Kidney epithelial cell (primary cell): ENCODE measurements around the gene SHH. TPM values are rescaled to one million over a fixed set of nuclear protein-coding genes. Genes with fewer than 3 reads are reported as not detected.

Source experiments
- DNase-seq: peaks from one replicate; pipeline ENCODE4 v3.0.0-alpha.2; 2010; ENCODE audit warnings: low read depth
- H3K27me3 ChIP-seq: 2 replicates; pipeline ENCODE4 v1.6.0; 2011; ENCODE audit warnings: low read length; ENCODE audit not compliant: control insufficient read depth, insufficient read depth
- H3K36me3 ChIP-seq: 2 replicates; pipeline ENCODE4 v1.5.1; 2011; ENCODE audit warnings: low read length; ENCODE audit not compliant: control insufficient read depth, insufficient read depth
- H3K4me3 ChIP-seq: 2 replicates; pipeline ENCODE4 v1.5.1; 2011; ENCODE audit warnings: low read depth, mild to moderate bottlenecking, control low read depth, low read length
- total RNA-seq: library from RNA; depleted of rRNA; stranded (reverse); fragments of >200 nt; gene quantifications from 2 replicates; pipeline ENCODE4 v1.2.3, GENCODE V29; 2015
- TF ChIP-seq, protein P1 (sequence below): IDR thresholded peaks from 2 replicates; pipeline ENCODE4 v1.5.1; 2011; ENCODE audit warnings: mild to moderate bottlenecking, moderate library complexity, low read length, control low read depth, inconsistent platforms; ENCODE audit not compliant: insufficient read depth, poor library complexity, severe bottlenecking

Gene SHH
- total RNA-seq, 1 donor from 2014 or later = 2.8 TPM

GRCh38 chr7:155811560-155811894 lies 736 bp downstream of the SHH start:
- peaks cover 25% of the 10 kb centered on the region for H3K27me3 ChIP-seq
- H3K36me3 ChIP-seq = no peaks in the 10 kb centered on the region
- no peak for DNase-seq
- TF ChIP-seq, protein P1, sequence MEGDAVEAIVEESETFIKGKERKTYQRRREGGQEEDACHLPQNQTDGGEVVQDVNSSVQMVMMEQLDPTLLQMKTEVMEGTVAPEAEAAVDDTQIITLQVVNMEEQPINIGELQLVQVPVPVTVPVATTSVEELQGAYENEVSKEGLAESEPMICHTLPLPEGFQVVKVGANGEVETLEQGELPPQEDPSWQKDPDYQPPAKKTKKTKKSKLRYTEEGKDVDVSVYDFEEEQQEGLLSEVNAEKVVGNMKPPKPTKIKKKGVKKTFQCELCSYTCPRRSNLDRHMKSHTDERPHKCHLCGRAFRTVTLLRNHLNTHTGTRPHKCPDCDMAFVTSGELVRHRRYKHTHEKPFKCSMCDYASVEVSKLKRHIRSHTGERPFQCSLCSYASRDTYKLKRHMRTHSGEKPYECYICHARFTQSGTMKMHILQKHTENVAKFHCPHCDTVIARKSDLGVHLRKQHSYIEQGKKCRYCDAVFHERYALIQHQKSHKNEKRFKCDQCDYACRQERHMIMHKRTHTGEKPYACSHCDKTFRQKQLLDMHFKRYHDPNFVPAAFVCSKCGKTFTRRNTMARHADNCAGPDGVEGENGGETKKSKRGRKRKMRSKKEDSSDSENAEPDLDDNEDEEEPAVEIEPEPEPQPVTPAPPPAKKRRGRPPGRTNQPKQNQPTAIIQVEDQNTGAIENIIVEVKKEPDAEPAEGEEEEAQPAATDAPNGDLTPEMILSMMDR = no peak
- H3K4me3 ChIP-seq = peak overlapping the region; percentile 59

DNA sequence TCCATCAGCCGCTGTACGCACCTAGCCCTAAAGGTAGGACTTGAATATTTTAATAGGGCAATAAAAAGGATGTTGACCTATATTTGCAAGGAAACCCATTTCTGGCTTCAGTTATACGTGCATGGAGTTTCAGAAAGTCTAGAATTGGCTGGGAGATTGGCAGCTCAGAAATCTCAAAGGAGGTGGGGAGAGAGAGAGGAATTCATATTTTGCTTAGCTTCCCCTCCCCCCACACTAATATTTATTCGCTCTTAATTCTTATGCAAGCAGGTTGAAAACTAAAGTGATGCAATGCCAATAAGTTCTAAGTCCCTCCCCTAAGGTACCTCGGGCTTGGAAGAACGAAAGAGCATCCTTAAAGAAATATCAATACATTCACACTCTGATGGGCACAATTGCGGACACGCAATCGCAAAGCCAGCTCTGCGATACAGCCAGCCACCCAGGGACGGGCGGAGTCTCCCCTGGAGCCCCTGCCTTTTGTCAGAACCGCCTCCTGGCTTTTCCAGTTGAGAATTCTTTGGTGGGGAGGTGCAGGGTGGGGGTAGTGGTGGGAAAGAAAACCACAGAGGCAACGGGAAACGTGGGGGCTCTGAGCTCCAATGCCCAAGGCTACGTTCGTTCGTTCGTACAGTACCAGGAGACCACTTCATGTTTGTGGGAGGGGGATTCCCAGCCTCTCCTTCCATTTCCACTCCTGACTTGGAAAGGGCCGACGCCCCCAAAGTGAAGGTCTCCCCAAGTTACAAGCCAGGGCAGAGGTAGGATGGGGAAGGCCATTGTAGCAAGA lies 1.3 kb downstream of the SHH start:
- DNase-seq = no peak
- TF ChIP-seq, protein P1 = no peak
- Histone ChIP-seq H3K4me3 (peak overlapping the region; percentile 59), H3K27me3 (peaks cover 27% of the 10 kb centered on the region), H3K36me3 (no peaks in the 10 kb centered on the region)

- TF ChIP-seq, protein P1 = no peak
- Histone ChIP-seq H3K27me3 (peaks cover 30% of the 10 kb centered on the region), H3K4me3 (peak overlapping the region; percentile 59), H3K36me3 (no peaks in the 10 kb centered on the region)
- DNase-seq = no peak
Observed at GRCh38 chr7:155809947-155810769, 2.1 kb downstream of the SHH start.

- peak overlapping the region; percentile 59 for H3K4me3 ChIP-seq
- no peak for DNase-seq
- peaks cover 33% of the 10 kb centered on the region for H3K27me3 ChIP-seq
- no peaks in the 10 kb centered on the region for H3K36me3 ChIP-seq
- TF ChIP-seq, protein P1 = no peak
Observed at GRCh38 chr7:155809332-155809946, 2.8 kb downstream of the SHH start.

GRCh38 chr7:155808549-155809331 lies 3.5 kb downstream of the SHH start:
- no peak for DNase-seq
- H3K4me3 ChIP-seq = peak overlapping the region; percentile 59
- H3K36me3 ChIP-seq = no peaks in the 10 kb centered on the region
- peaks cover 30% of the 10 kb centered on the region for H3K27me3 ChIP-seq
- TF ChIP-seq, protein P1 = no peak
